Measurements from ENCODE around the gene TAS2R20. TPM values are rescaled to one million over a fixed set of nuclear protein-coding genes. Genes with fewer than 3 reads are reported as not detected.

TAS2R20 gene
- total and polyA plus RNA-seq, 2 of the 13 experiments (the other 11 are each of a cell fraction or from before 2014, with no cell fraction given): 0.54 to 2.9 TPM

DNA sequence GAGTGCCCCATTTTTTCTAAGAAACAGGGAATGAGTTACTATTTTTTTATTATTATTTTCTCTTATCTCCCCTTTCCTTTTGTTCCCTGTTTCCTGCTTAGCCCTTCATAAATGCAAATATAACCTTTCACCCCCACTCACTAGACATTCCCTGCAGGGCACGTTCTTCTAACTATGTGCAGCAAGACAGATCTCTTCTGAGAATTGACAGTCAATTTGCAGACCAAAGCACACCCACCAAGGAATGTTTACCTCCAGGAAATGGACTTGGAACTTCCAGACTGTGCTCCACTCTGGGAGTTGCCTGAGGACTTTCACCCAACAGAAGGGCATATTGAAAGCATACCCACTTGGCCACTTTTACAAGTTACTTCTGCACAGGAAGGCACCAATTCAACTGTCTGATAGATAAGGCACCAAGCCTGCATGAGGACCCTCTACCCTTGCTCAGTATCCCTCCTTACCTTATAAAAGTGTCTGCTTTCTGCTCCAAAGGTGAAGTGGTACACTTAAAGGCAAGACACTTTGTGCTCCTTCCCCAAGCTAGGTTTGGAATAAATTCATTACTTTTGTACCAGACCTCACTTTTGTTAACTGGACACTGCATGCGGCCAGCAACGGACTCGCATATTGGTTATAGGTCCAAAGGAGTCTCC lies 17.8 kb upstream of the TAS2R20 start (continued):
- TF ChIP-seq, protein P1, sequence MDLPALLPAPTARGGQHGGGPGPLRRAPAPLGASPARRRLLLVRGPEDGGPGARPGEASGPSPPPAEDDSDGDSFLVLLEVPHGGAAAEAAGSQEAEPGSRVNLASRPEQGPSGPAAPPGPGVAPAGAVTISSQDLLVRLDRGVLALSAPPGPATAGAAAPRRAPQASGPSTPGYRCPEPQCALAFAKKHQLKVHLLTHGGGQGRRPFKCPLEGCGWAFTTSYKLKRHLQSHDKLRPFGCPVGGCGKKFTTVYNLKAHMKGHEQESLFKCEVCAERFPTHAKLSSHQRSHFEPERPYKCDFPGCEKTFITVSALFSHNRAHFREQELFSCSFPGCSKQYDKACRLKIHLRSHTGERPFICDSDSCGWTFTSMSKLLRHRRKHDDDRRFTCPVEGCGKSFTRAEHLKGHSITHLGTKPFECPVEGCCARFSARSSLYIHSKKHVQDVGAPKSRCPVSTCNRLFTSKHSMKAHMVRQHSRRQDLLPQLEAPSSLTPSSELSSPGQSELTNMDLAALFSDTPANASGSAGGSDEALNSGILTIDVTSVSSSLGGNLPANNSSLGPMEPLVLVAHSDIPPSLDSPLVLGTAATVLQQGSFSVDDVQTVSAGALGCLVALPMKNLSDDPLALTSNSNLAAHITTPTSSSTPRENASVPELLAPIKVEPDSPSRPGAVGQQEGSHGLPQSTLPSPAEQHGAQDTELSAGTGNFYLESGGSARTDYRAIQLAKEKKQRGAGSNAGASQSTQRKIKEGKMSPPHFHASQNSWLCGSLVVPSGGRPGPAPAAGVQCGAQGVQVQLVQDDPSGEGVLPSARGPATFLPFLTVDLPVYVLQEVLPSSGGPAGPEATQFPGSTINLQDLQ (CRISPR knock-in tag; IDR thresholded peaks at IDR 0.05): no peak
- TF ChIP-seq, protein P2, sequence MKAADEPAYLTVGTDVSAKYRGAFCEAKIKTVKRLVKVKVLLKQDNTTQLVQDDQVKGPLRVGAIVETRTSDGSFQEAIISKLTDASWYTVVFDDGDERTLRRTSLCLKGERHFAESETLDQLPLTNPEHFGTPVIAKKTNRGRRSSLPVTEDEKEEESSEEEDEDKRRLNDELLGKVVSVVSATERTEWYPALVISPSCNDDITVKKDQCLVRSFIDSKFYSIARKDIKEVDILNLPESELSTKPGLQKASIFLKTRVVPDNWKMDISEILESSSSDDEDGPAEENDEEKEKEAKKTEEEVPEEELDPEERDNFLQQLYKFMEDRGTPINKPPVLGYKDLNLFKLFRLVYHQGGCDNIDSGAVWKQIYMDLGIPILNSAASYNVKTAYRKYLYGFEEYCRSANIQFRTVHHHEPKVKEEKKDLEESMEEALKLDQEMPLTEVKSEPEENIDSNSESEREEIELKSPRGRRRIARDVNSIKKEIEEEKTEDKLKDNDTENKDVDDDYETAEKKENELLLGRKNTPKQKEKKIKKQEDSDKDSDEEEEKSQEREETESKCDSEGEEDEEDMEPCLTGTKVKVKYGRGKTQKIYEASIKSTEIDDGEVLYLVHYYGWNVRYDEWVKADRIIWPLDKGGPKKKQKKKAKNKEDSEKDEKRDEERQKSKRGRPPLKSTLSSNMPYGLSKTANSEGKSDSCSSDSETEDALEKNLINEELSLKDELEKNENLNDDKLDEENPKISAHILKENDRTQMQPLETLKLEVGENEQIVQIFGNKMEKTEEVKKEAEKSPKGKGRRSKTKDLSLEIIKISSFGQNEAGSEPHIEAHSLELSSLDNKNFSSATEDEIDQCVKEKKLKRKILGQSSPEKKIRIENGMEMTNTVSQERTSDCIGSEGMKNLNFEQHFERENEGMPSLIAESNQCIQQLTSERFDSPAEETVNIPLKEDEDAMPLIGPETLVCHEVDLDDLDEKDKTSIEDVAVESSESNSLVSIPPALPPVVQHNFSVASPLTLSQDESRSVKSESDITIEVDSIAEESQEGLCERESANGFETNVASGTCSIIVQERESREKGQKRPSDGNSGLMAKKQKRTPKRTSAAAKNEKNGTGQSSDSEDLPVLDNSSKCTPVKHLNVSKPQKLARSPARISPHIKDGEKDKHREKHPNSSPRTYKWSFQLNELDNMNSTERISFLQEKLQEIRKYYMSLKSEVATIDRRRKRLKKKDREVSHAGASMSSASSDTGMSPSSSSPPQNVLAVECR (CRISPR knock-in tag; IDR thresholded peaks at IDR 0.05; ENCODE audit: borderline replicate concordance): peak; percentile 40; the same call in 1 of the 2 replicates
- TF ChIP-seq TEAD3 (CRISPR knock-in tag; optimal IDR thresholded peaks at IDR 0.05; ENCODE audit: borderline replicate concordance) (peak; percentile 92), NFKB2 (CRISPR knock-in tag; IDR thresholded peaks at IDR 0.05; ENCODE audit: borderline replicate concordance) (no peak), ZNF121 (CRISPR knock-in tag; IDR thresholded peaks at IDR 0.05) (no peak), KDM6A (CRISPR knock-in tag; IDR thresholded peaks at IDR 0.05; ENCODE audit: low read depth) (peak; percentile 86), MAFG (CRISPR knock-in tag; IDR thresholded peaks at IDR 0.05) (no peak), ZSCAN12 (CRISPR knock-in tag; IDR thresholded peaks at IDR 0.05) (no peak; the same call in 1 of the 2 replicates), ZNF296 (CRISPR knock-in tag; conservative IDR thresholded peaks at IDR 0.05) (no peak), ZSCAN31 (CRISPR knock-in tag; IDR thresholded peaks at IDR 0.05; ENCODE audit: low read depth) (no peak), TOE1 (CRISPR knock-in tag; IDR thresholded peaks at IDR 0.05) (no peak), ZNF354B (CRISPR knock-in tag; IDR thresholded peaks at IDR 0.05) (no peak), ATF7 (IDR thresholded peaks at IDR 0.05) (no peak), ATF7 (CRISPR knock-in tag; IDR thresholded peaks at IDR 0.05) (no peak), ZNF383 (CRISPR knock-in tag; IDR thresholded peaks at IDR 0.05; ENCODE audit: borderline replicate concordance) (no peak), ZSCAN20 (CRISPR knock-in tag; IDR thresholded peaks at IDR 0.05; ENCODE audit: borderline replicate concordance) (no peak), SP4 (CRISPR knock-in tag; IDR thresholded peaks at IDR 0.05) (no peak)
- TF ChIP-seq, protein P3, sequence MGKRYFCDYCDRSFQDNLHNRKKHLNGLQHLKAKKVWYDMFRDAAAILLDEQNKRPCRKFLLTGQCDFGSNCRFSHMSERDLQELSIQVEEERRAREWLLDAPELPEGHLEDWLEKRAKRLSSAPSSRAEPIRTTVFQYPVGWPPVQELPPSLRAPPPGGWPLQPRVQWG (CRISPR knock-in tag; IDR thresholded peaks at IDR 0.05; ENCODE audit: borderline replicate concordance, low read depth): no peak
- TF ChIP-seq, protein P4, sequence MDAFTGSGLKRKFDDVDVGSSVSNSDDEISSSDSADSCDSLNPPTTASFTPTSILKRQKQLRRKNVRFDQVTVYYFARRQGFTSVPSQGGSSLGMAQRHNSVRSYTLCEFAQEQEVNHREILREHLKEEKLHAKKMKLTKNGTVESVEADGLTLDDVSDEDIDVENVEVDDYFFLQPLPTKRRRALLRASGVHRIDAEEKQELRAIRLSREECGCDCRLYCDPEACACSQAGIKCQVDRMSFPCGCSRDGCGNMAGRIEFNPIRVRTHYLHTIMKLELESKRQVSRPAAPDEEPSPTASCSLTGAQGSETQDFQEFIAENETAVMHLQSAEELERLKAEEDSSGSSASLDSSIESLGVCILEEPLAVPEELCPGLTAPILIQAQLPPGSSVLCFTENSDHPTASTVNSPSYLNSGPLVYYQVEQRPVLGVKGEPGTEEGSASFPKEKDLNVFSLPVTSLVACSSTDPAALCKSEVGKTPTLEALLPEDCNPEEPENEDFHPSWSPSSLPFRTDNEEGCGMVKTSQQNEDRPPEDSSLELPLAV (CRISPR knock-in tag; conservative IDR thresholded peaks at IDR 0.05; ENCODE audit: low read depth): no peak
- TF ChIP-seq, protein P5, sequence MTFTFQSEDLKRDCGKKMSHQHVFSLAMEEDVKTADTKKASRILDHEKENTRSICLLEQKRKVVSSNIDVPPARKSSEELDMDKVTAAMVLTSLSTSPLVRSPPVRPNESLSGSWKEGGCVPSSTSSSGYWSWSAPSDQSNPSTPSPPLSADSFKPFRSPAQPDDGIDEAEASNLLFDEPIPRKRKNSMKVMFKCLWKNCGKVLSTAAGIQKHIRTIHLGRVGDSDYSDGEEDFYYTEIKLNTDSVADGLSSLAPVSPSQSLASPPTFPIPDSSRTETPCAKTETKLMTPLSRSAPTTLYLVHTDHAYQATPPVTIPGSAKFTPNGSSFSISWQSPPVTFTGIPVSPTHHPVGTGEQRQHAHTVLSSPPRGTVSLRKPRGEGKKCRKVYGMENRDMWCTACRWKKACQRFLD (CRISPR knock-in tag; IDR thresholded peaks at IDR 0.05; ENCODE audit: borderline replicate concordance): no peak

Data from HepG2 (cell line).